Measurements from ENCODE around the gene ZNF831.

The ZNF831 gene

DNA sequence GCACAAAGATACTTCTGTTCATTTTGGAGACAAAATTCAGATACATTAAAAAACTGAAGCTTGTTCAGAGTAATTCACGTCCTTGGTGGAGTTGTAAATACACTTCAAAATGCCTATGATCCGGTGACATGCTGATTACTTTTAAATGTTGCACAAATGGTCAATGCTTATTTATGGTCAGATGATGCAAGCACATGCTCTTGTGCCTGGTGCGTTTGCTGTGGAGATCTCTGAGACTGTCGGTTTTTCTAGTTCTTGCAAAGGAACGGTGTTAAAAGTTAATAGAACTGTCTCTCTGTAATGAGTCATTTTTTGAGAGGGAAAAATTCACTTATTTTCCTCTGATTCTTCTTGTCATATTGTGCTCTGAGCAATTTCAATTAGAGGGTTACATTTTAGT lies 91.6 kb downstream of the ZNF831 start:
- DNase-seq = no peak

DNA sequence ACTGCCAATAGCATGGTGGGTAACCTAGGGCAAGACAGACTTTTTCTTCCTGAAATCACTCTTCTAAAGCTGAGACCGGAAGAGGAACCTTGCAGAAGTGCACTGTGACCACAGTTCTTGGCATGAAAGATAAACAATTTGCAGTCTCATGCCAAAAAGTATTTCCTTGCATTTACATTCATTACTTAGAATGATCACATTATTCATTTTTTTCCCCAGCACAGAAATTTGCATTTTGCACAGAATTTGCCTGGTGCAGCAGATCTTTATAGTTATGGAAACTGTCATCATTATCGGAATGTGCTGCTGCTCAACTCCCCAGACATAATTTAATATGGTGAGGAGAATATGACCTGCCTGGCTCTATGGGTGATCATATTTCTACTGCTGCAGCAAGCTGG lies 94.6 kb downstream of the ZNF831 start:
- DNase-seq = no peak

DNA sequence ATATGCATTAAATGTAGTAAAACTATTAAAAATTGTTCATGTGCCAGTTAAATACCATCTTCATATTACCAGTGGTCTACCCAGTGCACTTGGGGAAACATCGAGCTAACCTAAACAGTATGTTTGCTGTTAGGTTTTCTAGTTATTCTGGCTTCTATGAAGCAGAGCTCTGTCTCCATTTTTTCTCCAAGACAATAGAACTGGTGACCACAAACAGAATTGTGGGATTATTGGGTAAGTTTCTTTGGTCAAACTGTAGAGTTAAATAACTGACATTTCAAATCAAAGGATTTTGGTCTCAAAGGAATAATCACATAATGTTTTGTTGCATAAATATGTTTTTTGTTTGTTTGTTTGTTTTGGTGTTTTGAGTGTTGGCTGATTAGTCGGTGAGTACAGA lies 96.3 kb downstream of the ZNF831 start:
- DNase-seq = no peak

DNA sequence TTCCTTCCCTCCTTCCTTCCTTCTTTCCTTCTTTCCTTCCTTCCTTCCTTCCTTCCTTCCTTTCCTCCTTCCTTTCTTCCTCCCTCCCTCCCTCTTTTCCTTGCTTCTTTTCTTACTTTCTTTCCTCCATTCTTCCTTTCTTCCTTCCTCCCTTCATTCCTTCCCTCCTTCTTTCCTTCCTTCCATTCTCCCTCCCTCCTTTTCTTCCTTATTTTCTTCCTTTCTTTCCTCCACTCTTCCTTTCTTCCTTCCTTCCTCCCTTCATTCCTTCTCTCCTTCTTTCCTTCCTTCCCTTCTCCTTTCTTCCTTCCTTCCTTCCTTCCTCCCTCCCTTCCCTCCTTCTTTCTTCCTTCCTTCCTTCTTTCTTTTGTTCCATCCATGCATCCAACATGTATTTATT lies 101.7 kb downstream of the ZNF831 start:
- no peak for DNase-seq

DNA sequence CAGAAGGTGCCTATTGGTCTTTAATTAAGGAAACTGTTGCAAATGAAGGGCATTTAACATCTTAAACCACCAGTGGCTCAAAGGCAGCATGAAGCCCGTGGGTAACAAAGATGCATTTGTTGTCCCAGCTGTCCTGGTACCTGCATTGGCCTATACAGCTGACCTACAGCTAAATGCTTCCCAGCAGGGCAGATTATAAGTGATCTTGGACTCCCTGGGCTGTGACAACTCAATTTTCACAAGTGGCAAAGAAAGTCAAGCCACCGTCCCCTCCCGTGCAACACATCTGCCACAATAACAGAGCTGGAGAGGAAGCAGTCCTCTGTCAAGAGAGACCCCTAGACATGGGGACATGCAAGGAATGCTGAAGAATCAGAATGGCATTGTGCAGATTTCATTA lies 105.2 kb downstream of the ZNF831 start:
- DNase-seq = no peak

DNA sequence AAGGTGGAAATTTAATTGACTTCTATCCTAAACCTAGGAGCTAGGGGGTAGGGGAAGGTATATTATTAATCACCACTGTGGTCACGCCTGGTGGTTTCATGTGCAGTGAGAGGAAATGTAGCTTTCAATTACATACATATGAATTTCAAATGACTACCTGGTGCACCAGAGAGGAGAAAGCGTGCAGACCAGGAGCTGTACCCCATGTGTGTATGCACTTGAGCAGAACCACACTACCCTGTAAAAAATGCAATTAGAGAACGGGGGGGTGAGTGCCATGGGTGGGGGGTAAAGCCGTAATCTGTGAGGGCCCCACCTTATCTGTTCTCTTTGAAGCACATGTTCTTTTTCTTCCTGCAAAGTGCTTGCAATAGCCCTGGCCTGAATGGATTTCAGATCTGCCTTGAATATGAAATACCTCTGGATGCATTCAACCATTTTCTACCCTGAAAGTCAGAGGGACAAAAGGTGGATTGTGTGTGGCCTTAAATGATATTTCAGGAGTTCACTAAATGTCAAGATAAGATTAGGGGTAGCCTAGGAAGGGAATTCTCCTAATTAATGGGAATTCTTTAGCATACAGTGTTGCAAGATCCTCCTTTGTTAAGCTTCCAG lies 105.9 kb downstream of the ZNF831 start:
- DNase-seq = no peak

DNA sequence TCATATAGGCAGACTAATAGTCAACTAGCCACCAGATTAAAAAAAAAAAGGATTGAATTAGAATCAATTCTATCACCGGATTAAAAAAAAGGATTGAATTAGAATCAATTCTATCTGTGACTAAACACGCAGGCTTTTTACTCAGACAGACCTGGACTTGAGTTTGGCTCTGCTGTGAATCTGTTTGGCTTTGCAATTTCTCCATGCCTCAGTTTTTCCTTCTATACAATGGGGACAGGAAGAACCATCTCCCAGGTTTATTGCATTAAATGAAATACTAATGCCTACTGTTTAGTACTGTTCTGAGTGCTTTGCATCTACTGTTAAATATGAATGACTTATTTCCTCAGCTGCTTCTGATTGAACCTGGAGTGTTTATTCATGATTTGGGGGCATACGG lies 106.8 kb downstream of the ZNF831 start:
- no peak for DNase-seq

DNA sequence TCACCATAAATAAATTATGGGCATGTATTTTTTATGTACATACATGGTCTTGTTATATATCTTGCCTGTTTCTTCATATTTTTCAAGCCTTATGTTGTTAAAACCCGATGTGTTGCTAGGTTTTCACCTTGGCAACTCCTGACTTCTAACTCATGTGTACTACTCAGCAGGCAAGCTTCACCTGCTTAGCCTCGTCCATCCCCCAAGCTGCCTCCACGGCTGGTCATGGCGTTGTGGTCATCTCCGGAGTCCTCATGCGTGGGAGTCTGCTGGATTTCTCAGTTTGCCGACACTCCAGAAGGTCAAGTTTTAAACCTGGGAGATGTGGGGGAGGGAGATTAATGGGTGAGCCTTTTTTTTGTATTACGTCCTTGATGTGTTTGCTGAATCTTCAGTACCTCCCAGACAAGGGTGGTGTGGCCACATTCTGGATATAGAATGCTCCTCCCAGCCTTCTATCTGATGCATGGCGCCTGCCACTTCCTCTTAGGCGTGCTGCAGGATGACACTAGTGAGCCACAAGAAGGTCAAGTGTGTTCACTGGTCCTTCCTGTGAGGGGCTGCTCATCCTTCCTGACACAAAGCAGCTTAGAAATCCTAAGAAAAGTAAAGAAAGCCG lies 110.2 kb downstream of the ZNF831 start:
- DNase-seq = no peak

DNA sequence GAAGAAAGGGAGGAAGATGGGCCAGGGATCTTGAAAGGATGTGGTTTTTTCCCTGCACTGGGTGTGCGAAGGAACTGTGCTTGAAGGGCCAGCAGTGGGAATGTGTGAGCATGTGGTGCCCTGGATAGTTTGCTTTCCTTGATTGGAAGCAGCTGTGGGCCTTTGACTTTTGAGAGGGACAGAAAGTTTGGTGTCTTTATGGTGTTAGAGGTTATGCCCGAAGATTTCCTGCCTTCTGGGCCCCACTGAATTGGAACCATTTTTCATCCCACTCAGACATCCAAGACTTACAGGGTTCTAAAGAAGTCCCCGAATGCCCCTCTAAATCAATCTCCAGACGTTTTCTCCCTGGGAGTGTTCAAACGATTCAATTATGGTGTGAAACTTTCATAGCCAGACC lies 113.3 kb downstream of the ZNF831 start:
- no peak for DNase-seq

DNA sequence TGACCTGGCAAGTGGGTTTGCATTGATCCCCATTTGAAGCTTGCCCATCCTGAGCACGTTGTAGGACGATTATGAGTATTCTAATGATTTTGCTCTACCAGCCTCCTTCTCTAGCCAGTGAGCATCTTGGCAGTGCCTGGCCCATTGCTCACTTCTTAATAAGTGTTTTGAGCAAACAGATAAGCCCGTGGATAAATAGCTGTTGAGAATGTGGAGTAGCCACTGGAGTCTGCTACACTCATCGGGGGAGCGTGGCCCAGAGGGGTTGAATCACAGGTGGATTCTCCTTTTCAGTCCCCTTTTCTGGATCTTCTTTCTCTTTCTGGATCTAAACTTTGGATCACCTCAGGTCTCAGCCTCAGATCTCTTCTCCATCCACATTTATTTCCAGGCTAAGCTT lies 120.8 kb downstream of the ZNF831 start:
- no peak for DNase-seq

DNA sequence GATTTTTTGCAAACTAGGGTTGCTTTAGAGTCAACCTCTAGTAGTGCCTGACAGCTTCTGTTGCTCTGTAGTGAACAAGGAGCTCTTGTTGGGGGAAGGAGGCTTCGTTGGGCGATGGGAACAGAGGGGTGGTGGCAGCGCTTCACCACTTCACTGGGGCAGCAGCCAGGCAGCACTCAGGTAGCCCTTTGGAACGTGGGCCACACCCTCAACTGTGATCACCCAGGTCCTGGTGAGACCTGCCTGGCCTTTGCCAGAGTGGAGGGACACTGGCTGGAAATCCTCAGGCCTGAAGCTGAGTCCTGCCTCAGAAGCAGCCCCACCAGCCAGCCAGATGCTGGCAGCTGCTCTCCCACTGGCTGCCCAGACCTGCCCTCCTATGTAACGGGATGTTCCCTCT lies 126.4 kb downstream of the ZNF831 start:
- no peak for DNase-seq

DNA sequence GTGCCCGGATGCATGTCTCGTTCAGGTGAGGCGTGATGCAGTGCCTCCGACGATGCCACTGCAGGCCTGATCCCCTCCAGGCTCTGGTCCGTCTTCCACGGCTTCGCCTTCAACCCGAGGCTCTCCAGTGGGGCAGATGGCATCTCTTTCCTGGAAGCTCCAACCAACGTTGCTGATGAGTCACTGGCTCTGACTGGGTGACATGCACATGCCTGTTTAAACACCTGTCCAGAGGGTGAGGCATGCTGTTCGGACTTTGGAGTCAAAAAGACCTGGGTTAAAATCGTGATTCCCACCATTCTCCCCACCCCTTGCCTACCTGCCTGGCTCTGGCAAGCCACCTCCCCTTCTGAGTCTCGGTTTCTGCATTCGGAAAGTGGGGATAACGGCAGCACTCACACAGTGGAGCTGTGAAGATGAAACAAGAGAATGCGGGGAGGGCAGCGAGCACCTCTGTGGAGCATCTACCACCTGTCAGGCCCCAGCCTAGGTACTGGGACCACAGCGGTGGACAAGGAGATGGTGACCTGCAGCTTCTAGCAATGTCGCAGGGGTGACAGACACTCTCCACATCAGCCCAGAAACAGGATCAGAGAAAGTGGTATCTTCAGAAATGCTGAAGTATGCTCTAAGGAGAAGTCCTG lies 128.2 kb downstream of the ZNF831 start:
- no peak for DNase-seq

DNA sequence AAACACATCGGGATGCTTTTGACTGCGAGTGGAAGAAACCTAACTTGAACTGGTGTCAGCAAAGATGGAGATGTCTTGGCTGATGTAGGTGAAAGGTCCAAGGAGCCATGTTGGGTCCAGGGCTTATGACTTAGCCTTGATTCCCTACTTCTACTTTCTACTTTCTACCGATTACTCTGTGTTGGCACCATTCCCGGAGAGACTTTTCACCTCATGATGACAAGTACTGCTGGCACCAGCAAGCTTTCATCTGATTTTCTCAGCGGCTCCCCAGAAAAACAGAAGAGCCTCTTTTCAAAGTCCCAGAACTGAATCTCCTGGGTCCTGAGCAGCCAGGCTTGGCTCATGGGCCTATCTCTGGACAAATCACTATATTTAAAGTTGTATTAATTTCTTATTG lies 131.9 kb downstream of the ZNF831 start:
- DNase-seq = no peak

DNA sequence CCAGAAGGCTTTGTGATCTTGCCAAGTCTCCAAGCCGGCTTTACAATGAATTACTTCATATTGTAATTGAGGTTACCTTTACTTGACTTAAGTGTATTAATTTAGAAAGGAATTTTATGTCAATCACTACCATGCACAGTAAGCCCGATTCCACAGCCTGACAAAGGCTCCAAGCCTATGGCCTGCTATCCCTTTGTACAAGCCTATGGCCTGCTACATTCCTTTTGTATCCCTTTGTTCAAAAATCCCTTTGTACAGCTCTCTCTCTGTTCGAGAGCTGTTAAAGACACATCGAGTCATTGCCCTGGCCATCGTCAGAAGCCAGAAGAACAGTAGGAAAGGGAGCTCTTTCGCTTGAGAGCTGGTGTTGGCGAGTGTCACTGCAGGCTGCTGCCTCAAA lies 134.1 kb downstream of the ZNF831 start:
- DNase-seq = no peak

DNA sequence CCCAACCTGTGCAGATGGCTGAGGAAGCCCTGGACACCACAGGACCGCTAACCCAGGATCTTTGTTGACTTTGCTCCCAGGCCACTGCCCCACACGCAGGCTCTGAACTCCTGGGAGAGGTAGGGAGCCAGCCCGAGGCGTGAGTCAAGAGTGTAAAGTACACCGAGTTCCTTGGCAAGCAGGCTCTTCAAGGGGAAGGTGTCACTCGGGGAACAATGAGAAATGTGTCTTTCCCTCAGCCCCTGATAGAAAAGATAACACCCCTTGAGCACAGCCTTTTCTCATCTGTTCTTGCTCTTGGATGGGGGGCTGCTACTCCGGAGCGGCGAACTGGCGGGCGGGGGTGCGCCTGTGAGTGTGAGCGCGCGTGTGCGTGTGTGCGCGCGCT lies 136.3 kb downstream of the ZNF831 start:
- DNase-seq = no peak

DNA sequence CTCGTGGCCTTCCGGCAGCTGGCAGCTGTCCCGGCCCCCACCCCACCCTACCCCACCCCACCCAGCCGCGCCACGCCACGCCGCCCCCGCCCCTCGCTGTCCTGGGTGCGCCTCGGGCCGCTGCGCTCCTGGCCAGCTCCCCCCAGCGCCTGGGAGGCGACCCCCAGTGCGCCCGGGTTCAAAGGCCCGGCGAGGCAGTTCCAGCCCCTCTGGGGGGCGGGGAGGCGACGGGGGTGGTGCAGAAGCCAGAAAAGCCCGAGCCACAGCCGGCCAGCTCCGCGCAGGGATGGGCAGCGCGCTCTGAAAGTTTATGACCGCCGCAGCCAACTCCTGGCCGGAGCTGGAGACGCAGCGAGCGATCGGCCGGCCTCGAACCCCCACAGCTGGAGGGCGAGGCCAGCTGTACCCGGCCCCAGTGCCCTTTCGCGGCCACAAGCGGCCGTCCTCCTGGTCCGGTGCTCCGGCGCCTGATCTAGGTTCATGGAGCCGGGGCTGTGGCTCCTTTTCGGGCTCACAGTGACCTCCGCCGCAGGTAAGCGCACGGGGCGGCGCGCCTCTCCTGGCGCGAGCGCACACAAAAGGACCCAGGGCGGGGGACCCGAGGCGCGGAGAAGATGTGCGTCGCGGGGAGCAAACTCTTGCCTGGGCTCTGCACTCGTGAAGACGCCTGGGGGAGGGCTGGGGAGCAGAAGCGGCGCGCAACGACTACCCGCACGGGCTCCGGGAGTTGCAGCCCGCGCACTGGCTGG lies 136.9 kb downstream of the ZNF831 start, which contains the start of gene EDN3:
TSS of gene EDN3 (plus strand) at position 279 of the 749 bp plus-strand sequence. CDS start at position 481, 202 bp downstream.
- no peak for DNase-seq

DNA sequence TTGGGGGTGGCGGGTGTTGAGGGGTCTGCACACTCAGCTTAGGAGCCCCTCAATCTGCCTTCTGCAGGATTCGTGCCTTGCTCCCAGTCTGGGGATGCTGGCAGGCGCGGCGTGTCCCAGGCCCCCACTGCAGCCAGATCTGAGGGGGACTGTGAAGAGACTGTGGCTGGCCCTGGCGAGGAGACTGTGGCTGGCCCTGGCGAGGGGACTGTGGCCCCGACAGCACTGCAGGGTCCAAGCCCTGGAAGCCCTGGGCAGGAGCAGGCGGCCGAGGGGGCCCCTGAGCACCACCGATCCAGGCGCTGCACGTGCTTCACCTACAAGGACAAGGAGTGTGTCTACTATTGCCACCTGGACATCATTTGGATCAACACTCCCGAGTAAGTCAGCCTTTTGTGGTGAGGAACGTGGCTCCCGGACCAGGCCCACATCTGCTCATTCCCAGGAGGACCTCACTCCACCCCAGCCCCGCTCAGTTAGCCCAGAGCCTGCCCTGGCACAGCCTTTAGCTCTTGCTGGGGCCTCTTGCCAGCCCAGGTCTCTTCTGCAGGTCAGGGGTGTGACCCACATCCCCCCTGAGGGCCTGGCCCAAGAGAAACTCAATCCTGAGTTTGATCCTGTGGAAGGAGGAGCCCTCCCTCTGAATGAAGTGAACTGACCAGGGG lies 137.9 kb downstream of the ZNF831 start:
- no peak for DNase-seq

DNA sequence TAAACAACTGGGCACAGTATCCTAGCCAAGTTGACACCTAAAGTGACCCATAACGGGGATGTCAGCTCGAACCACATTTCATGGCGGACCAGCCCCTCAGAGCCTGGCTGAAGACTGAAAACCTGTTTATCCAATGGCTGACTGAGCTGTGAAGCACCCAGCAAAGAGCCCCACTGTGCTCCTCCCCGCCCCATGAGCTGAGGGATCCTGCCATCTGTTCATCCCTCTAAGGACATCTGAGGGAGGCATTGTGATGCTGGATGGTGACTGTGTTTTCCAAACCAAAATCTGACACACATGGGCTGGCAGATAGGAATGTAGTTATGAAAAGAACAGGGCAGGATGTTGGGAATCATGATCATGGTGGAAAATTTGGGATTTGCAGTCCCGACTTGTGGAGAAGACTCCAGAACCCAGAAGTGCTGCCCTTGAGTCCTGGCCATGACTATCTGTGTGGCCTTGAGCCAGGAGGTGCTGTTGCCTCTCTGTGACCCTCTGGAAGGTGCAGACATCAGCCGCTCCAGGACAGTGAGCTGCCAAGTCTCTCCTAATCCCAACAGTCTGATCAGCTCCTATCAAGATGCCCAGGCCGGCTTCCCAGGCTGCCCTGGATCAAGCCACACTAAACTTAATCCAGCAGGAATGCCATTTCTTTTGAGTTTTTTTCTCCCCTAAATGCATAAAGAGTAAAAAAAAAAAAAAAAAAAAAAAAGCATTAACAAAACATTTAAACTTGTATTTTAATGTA lies 142.5 kb downstream of the ZNF831 start:
- no peak for DNase-seq

DNA sequence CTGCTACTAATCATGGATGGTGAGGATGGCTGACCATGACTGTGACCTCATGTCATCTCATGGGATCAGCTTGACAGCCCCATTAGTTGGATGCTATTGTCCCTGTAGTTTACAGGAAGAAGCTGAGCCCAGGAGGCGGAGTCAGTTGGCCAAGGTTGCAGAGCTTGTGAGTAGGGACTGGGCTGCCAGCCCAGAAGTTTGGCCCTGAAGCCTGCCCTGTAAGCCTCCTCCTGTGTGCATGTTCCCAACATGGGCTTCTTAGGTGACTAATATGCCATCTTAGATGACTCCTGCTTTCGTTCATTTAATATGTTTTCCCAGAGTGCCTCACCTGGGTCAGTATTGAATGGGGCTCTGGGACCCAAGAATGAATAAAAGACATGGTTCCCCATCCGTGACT lies 143.6 kb downstream of the ZNF831 start:
- no peak for DNase-seq
